ENCODE data around the gene SLC35F3. TPM values are rescaled to one million over a fixed set of nuclear protein-coding genes. Genes with fewer than 3 reads are reported as not detected.

SLC35F3 gene
- total RNA-seq, 1 donor from 2014 or later = 0.52 TPM

DNA sequence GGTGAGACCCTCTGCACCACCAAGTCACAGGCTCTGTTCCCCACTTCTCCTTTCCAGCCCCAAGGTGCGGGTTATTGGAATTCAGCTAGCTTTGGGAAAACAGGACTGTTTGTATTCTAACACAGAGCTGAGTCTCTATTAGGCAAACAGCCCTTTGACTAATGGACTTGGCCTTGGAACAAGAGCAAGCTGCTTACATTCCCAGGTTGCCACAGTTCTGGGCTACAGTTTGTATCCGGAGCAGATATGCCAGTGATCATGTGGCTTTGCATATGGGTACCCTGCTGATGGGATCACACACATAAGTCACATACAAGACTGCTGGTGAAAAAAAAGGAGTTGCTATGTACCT is 358.3 kb downstream of the SLC35F3 start:
- Histone ChIP-seq H3K4me3 (ENCODE audit: low read length in 3 of 3) (no peak overlapping the region), H3K4me1 (ENCODE audit: control insufficient read depth in 3 of 3, insufficient read depth in 3 of 3, low read length in 3 of 3) (no peaks in the 10 kb centered on the region), H3K36me3 (ENCODE audit: control insufficient read depth in 3 of 3, insufficient read depth in 3 of 3, low read length in 3 of 3) (no peaks in the 10 kb centered on the region), H3K9ac (ENCODE audit: low read depth in 1 of 3, low read length in 3 of 3) (no peak overlapping the region), H3K27me3 (ENCODE audit: control insufficient read depth in 3 of 3, insufficient read depth in 3 of 3, low read length in 3 of 3) (no peaks in the 10 kb centered on the region), H3K9me3 (ENCODE audit: control insufficient read depth in 3 of 3, low read length in 3 of 3) (no peaks in the 10 kb centered on the region), H3K27ac (ENCODE audit: low read depth, low read length) (no peak overlapping the region)

DNA sequence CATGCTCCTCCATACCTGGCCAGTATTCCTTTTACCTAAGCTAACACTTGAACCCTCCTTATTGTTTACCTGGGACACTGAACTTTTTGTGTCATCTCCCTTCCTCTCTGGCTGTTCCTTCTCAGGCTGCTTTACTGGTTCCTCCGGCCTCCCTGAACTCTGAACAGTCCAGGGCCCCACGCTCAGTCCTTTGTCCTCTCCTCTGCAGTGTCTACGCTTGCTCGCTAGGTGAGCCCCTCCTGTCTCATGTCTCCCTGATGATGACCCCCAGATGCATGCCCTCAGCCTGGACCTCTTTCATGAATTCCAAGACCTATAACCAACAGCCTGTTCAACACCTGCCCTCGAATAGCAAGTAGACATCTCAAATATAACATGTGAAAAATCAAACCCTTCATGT is 360.4 kb downstream of the SLC35F3 start:
- H3K9me3 ChIP-seq (ENCODE audit: control insufficient read depth in 3 of 3, low read length in 3 of 3) = no peaks in the 10 kb centered on the region
- H3K27ac ChIP-seq (ENCODE audit: low read depth, low read length) = no peak overlapping the region
- no peak overlapping the region for H3K9ac ChIP-seq (ENCODE audit: low read depth in 1 of 3, low read length in 3 of 3)
- no peaks in the 10 kb centered on the region for H3K4me1 ChIP-seq (ENCODE audit: control insufficient read depth in 3 of 3, insufficient read depth in 3 of 3, low read length in 3 of 3)
- H3K4me3 ChIP-seq (ENCODE audit: low read length in 3 of 3) = no peak overlapping the region
- H3K27me3 ChIP-seq (ENCODE audit: control insufficient read depth in 3 of 3, insufficient read depth in 3 of 3, low read length in 3 of 3) = no peaks in the 10 kb centered on the region
- no peaks in the 10 kb centered on the region for H3K36me3 ChIP-seq (ENCODE audit: control insufficient read depth in 3 of 3, insufficient read depth in 3 of 3, low read length in 3 of 3)

DNA sequence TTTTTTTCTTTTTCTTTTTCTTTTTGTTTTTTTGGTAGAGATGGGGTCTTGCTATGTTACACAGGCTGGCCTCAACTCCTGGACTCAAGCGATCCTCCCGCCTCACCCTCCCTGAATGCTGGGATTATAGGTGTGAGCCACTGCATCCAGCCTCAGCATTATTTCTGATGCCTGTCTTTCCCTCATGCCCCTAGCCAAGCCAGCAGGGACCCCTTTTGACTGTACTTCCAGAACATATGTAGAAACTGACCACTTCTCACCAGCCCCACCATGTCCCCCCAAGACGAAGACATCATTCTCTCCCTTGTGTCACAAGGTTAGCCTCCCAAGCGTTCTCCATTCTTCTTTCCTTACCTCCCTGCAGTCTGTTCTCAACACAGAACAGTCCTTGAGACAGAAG is 360.8 kb downstream of the SLC35F3 start:
- no peak overlapping the region for H3K27ac ChIP-seq (ENCODE audit: low read depth, low read length)
- H3K36me3 ChIP-seq (ENCODE audit: control insufficient read depth in 3 of 3, insufficient read depth in 3 of 3, low read length in 3 of 3) = no peaks in the 10 kb centered on the region
- no peaks in the 10 kb centered on the region for H3K4me1 ChIP-seq (ENCODE audit: control insufficient read depth in 3 of 3, insufficient read depth in 3 of 3, low read length in 3 of 3)
- H3K27me3 ChIP-seq (ENCODE audit: control insufficient read depth in 3 of 3, insufficient read depth in 3 of 3, low read length in 3 of 3) = no peaks in the 10 kb centered on the region
- H3K9me3 ChIP-seq (ENCODE audit: control insufficient read depth in 3 of 3, low read length in 3 of 3) = no peaks in the 10 kb centered on the region
- H3K9ac ChIP-seq (ENCODE audit: low read depth in 1 of 3, low read length in 3 of 3) = no peak overlapping the region
- no peak overlapping the region for H3K4me3 ChIP-seq (ENCODE audit: low read length in 3 of 3)

DNA sequence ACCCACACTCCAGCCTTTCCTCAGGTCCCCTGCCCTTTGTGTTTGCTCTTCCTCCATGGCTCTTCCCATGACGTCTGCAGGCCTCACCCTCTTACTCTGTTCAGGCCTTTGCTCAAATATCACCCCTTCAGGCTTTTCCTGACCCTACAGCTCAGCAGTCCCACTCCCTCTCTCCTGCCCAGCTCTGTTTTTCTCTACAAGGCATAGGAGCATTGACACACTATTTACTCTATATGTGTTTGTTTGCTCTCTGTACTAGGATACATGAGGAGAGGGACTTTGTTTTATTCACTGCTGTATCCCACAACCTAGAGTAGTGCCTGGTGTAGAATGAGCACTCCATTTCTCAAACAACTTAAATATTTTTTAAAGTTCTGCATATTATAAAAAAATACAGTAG is 361.4 kb downstream of the SLC35F3 start:
- Histone ChIP-seq H3K27me3 (ENCODE audit: control insufficient read depth in 3 of 3, insufficient read depth in 3 of 3, low read length in 3 of 3) (no peaks in the 10 kb centered on the region), H3K36me3 (ENCODE audit: control insufficient read depth in 3 of 3, insufficient read depth in 3 of 3, low read length in 3 of 3) (no peaks in the 10 kb centered on the region), H3K27ac (ENCODE audit: low read depth, low read length) (no peak overlapping the region), H3K4me1 (ENCODE audit: control insufficient read depth in 3 of 3, insufficient read depth in 3 of 3, low read length in 3 of 3) (no peaks in the 10 kb centered on the region), H3K9me3 (ENCODE audit: control insufficient read depth in 3 of 3, low read length in 3 of 3) (no peaks in the 10 kb centered on the region), H3K4me3 (ENCODE audit: low read length in 3 of 3) (no peak overlapping the region), H3K9ac (ENCODE audit: low read depth in 1 of 3, low read length in 3 of 3) (no peak overlapping the region)

DNA sequence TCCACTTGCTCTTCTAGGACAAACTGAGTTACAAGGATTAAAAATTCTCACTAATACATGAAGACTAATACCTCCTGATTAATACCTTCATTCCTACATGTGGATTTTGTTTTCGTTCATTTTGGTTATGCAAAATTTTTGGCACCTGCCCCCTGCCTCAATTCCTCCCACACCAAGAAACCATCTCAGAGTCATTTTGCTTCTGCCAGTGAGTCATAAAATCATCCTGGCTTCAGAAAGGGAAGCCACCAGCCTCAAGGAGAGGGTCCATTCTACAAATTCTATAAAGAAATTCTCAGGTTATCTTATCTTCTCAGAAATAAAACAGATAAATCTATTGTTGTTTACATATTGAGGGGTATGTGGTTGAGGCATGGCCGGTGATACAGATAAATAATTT is 365.6 kb downstream of the SLC35F3 start:
- no peaks in the 10 kb centered on the region for H3K4me1 ChIP-seq (ENCODE audit: control insufficient read depth in 3 of 3, insufficient read depth in 3 of 3, low read length in 3 of 3)
- peaks cover 0 to 3% (median 2%) of the 10 kb centered on the region in 3 donors for H3K27me3 ChIP-seq (ENCODE audit: control insufficient read depth in 3 of 3, insufficient read depth in 3 of 3, low read length in 3 of 3)
- no peaks in the 10 kb centered on the region for H3K9me3 ChIP-seq (ENCODE audit: control insufficient read depth in 3 of 3, low read length in 3 of 3)
- no peaks in the 10 kb centered on the region for H3K36me3 ChIP-seq (ENCODE audit: control insufficient read depth in 3 of 3, insufficient read depth in 3 of 3, low read length in 3 of 3)
- no peak overlapping the region for H3K9ac ChIP-seq (ENCODE audit: low read depth in 1 of 3, low read length in 3 of 3)
- H3K4me3 ChIP-seq (ENCODE audit: low read length in 3 of 3) = no peak overlapping the region
- H3K27ac ChIP-seq (ENCODE audit: low read depth, low read length) = no peak overlapping the region

DNA sequence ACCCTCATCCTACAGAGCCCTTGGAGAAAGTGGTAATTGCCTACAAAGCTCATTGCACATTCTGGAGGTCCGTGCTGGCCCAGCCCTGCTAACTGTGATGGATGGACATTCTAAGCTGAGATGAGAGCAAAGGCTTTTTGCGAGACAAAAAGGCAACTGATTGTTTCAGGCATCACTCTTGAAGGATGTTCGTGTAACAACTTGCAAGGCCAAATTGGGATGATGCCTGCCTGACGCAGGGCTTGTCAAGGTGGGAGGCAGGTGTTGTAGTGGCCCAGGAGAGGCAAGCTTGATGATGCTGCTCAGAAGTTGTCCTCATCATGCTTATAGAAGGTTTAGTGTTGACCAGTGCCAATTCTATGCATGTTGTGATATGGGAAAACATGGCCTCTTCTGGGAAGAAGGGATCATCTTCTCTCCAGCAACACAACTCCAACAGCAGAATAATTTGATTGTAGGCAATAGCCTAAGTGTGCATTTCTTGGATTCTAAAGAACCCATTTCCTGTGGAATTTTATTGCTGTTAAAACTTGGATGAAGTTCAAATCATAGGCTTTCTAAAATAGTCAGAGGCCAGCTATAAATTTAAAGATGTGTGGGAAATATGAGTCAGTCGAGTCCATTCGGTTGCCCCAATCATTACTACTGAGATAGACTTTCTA is 366.2 kb downstream of the SLC35F3 start:
- Histone ChIP-seq H3K9me3 (ENCODE audit: control insufficient read depth in 3 of 3, low read length in 3 of 3) (no peaks in the 10 kb centered on the region), H3K9ac (ENCODE audit: low read depth in 1 of 3, low read length in 3 of 3) (no peak overlapping the region), H3K36me3 (ENCODE audit: control insufficient read depth in 3 of 3, insufficient read depth in 3 of 3, low read length in 3 of 3) (no peaks in the 10 kb centered on the region), H3K27ac (ENCODE audit: low read depth, low read length) (no peak overlapping the region), H3K4me1 (ENCODE audit: control insufficient read depth in 3 of 3, insufficient read depth in 3 of 3, low read length in 3 of 3) (no peaks in the 10 kb centered on the region), H3K4me3 (ENCODE audit: low read length in 3 of 3) (no peak overlapping the region), H3K27me3 (ENCODE audit: control insufficient read depth in 3 of 3, insufficient read depth in 3 of 3, low read length in 3 of 3) (peaks cover 0 to 3% (median 2%) of the 10 kb centered on the region in 3 donors)

DNA sequence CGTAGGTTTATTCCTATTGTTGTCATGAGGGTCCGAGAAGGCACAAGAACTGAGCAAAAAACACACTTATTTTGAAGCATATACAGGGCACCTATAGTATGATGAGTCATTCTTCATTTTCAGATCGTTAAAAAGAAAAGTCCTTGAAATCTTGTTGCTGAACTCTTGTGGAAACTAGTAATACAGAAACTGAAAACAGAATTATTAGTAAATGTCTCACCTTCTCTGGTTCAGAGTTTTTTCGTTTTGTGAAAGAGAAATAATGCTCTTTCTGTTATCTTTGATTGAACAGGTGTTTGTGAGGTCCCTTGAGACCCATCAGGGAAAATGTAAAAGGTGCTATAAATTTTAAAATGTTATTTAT is 366.7 kb downstream of the SLC35F3 start:
- H3K36me3 ChIP-seq (ENCODE audit: control insufficient read depth in 3 of 3, insufficient read depth in 3 of 3, low read length in 3 of 3) = no peaks in the 10 kb centered on the region
- no peak overlapping the region for H3K27ac ChIP-seq (ENCODE audit: low read depth, low read length)
- no peaks in the 10 kb centered on the region for H3K9me3 ChIP-seq (ENCODE audit: control insufficient read depth in 3 of 3, low read length in 3 of 3)
- no peak overlapping the region for H3K9ac ChIP-seq (ENCODE audit: low read depth in 1 of 3, low read length in 3 of 3)
- H3K27me3 ChIP-seq (ENCODE audit: control insufficient read depth in 3 of 3, insufficient read depth in 3 of 3, low read length in 3 of 3) = peaks cover 0 to 3% (median 2%) of the 10 kb centered on the region in 3 donors
- H3K4me3 ChIP-seq (ENCODE audit: low read length in 3 of 3) = no peak overlapping the region
- no peaks in the 10 kb centered on the region for H3K4me1 ChIP-seq (ENCODE audit: control insufficient read depth in 3 of 3, insufficient read depth in 3 of 3, low read length in 3 of 3)

DNA sequence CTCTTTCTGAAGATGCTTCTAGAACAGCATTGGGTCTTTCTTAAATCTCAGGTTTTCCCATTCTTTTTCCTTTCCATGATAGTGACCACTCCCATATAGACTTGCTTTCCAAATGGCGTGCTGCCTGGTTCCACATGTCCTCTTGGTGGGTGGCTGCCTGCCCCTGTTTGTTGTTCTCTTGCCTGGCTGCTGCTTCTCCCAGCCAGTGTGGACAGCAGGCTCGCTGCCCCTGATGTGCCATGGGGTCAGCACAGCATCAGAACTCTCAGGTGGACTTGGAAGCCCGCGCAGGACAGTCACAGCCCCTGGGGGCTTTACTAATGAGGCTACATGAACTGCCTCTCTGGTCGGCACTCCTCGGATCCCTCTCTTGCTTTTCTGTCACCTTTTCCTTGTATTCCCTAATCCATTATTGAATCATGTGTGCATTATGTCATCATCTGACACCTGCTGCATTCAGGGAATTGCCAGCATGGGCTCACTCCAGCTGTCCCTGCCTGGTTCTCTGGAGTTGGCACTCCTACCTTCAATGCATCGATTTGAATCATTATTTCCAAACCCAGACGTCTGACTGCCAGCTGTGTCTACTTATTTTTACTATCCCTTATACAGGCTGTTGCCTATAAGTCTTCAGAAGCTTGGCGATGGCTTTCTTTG is 368.3 kb downstream of the SLC35F3 start:
- Histone ChIP-seq H3K27me3 (ENCODE audit: control insufficient read depth in 3 of 3, insufficient read depth in 3 of 3, low read length in 3 of 3) (peaks cover 0 to 3% (median 2%) of the 10 kb centered on the region in 3 donors), H3K9ac (ENCODE audit: low read depth in 1 of 3, low read length in 3 of 3) (no peak overlapping the region), H3K4me1 (ENCODE audit: control insufficient read depth in 3 of 3, insufficient read depth in 3 of 3, low read length in 3 of 3) (no peaks in the 10 kb centered on the region), H3K27ac (ENCODE audit: low read depth, low read length) (no peak overlapping the region), H3K9me3 (ENCODE audit: control insufficient read depth in 3 of 3, low read length in 3 of 3) (no peaks in the 10 kb centered on the region), H3K4me3 (ENCODE audit: low read length in 3 of 3) (no peak overlapping the region), H3K36me3 (ENCODE audit: control insufficient read depth in 3 of 3, insufficient read depth in 3 of 3, low read length in 3 of 3) (no peaks in the 10 kb centered on the region)

DNA sequence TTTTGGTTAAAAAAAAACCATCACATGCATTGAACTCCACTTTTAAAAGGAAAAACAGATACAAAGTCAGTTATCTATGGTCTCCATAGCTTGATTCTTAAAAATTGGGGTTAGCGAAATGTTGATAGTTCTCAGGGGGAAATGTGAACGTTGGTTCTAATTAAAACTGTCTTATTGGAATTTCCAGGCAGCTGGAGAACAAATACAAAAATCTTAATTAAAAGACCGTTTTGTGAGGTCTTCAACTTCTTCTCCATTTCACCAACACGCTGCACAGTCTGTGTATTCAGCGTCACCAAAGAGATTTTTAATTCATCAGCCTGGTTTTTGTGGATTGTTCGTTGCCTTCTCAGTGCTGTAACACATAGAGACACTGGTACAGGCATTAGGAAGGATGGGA is 369.5 kb downstream of the SLC35F3 start:
- Histone ChIP-seq H3K27ac (ENCODE audit: low read depth, low read length) (no peak overlapping the region), H3K9me3 (ENCODE audit: control insufficient read depth in 3 of 3, low read length in 3 of 3) (no peaks in the 10 kb centered on the region), H3K4me1 (ENCODE audit: control insufficient read depth in 3 of 3, insufficient read depth in 3 of 3, low read length in 3 of 3) (no peaks in the 10 kb centered on the region), H3K27me3 (ENCODE audit: control insufficient read depth in 3 of 3, insufficient read depth in 3 of 3, low read length in 3 of 3) (peaks cover 0 to 3% (median 2%) of the 10 kb centered on the region in 3 donors), H3K36me3 (ENCODE audit: control insufficient read depth in 3 of 3, insufficient read depth in 3 of 3, low read length in 3 of 3) (no peaks in the 10 kb centered on the region), H3K4me3 (ENCODE audit: low read length in 3 of 3) (no peak overlapping the region), H3K9ac (ENCODE audit: low read depth in 1 of 3, low read length in 3 of 3) (no peak overlapping the region)

DNA sequence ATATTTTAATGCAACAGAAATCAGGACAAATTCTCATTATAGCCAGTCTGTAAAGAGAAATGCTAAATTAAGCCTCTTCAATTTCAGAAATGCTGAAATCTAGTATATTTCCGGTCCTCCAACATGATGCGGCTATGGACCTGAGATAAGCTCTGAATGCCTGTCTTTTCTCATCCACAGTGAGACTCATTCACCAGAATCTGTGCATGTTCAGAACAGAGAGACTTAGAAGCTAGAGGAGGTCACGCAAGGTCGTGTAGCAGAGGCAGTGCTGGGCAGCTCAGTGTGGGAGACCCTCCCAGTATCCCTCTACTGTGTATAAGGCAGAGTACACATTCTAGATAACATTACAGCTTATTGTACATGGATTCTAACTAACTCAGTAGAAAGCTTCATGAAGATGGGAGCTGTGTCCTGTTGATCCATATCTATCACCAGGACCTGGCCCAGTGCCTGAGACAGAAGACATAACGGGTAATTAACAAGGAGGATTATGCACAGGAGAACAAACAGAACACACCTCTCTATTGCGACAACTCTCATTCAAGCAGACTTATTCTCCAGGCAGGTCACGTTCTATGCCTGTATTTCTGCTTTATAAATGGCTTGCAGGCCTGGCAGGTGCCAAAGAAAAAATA is 371.8 kb downstream of the SLC35F3 start:
- H3K9ac ChIP-seq (ENCODE audit: low read depth in 1 of 3, low read length in 3 of 3) = no peak overlapping the region
- H3K4me1 ChIP-seq (ENCODE audit: control insufficient read depth in 3 of 3, insufficient read depth in 3 of 3, low read length in 3 of 3) = no peaks in the 10 kb centered on the region
- no peak overlapping the region for H3K4me3 ChIP-seq (ENCODE audit: low read length in 3 of 3)
- no peak overlapping the region for H3K27ac ChIP-seq (ENCODE audit: low read depth, low read length)
- no peaks in the 10 kb centered on the region for H3K36me3 ChIP-seq (ENCODE audit: control insufficient read depth in 3 of 3, insufficient read depth in 3 of 3, low read length in 3 of 3)
- H3K9me3 ChIP-seq (ENCODE audit: control insufficient read depth in 3 of 3, low read length in 3 of 3) = no peaks in the 10 kb centered on the region
- peaks cover 0 to 3% (median 2%) of the 10 kb centered on the region in 3 donors for H3K27me3 ChIP-seq (ENCODE audit: control insufficient read depth in 3 of 3, insufficient read depth in 3 of 3, low read length in 3 of 3)
